ENCODE data around the gene HMCN1. TPM values are rescaled to one million over a fixed set of nuclear protein-coding genes. Genes with fewer than 3 reads are reported as not detected.
A peak's percentile ranks its signal among the peaks of the same experiment; 100 is the strongest.
"Not testable (repeated sequence)": the region's sequence is repeated elsewhere in the genome, so short reads cannot be mapped to it uniquely, and the experiment has no call there.

HMCN1 gene
- total and polyA plus RNA-seq, 4 donors, result 10.6 to 20.0 (median 16.8) TPM

GRCh38 chr1:185774394-185774793 is 40.2 kb downstream of the HMCN1 start:
- 39% methylated on average over 4 of the region's 5 CpGs for WGBS (ENCODE audit: insufficient coverage)
- Histone ChIP-seq H3K27me3 (ENCODE audit: control insufficient read depth, insufficient read depth, low read length) (no peaks in the 10 kb centered on the region), H3K4me1 (ENCODE audit: control insufficient read depth, insufficient read depth, low read length) (no peaks in the 10 kb centered on the region), H3K9me3 (ENCODE audit: control insufficient read depth, insufficient read depth, low read length) (no peaks in the 10 kb centered on the region), H3K36me3 (ENCODE audit: control insufficient read depth, insufficient read depth, low read length) (no peaks in the 10 kb centered on the region), H3K27ac (ENCODE audit: low read depth, low read length) (no peak overlapping the region), H3K4me3 (ENCODE audit: low read depth, low read length) (no peak overlapping the region)
- DNase-seq (ENCODE audit: low read depth in 4 of 6, low spot score in 6 of 6), result peak in 1 of 6 donors; percentile 21

DNA sequence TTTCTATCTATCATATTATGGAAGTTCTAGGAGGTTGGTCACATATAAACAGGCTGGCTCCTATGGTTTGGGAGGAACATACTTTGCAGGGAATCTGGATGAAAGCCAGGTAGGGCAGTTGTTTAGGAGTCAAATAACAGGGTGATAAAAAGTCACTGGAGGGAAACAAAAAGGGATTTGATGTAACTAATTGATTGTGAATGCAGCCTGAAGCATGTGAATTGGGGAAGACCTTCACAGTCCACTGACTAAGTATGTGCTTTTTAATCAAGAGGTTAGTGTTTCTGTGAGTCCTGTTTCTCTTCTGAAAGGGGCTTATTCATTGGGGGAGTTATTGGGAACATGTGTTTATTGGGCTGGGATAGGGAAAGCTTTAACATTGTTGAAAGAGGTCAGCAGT is 41.3 kb downstream of the HMCN1 start:
- no peaks in the 10 kb centered on the region for H3K27me3 ChIP-seq (ENCODE audit: control insufficient read depth, insufficient read depth, low read length)
- H3K4me1 ChIP-seq (ENCODE audit: control insufficient read depth, insufficient read depth, low read length), result no peaks in the 10 kb centered on the region
- H3K36me3 ChIP-seq (ENCODE audit: control insufficient read depth, insufficient read depth, low read length), result no peaks in the 10 kb centered on the region
- H3K27ac ChIP-seq (ENCODE audit: low read depth, low read length), result peak overlapping the region; percentile 15
- H3K9me3 ChIP-seq (ENCODE audit: control insufficient read depth, insufficient read depth, low read length), result no peaks in the 10 kb centered on the region
- H3K4me3 ChIP-seq (ENCODE audit: low read depth, low read length), result no peak overlapping the region
- peak; percentile 22 to 90 (median 49) for DNase-seq (ENCODE audit: low read depth in 4 of 6, low spot score in 6 of 6)

DNA sequence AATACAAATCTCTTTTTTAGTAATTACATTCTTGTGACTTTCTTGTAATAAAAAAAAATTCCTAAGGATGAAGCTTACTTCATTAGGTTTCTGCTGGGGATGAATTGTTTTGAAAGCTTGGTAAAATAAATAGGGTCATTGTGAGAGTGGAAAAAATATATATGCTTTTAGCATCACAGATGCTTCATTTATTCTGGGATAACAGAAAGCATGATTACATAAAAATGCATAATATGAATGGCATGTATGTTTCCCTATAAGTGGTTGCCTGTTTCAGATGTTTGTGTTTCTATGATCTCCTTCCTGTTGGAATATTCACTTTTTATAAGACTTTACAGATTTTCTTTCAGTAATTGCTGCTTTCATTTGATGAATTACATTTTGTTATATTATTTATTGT is 42.3 kb downstream of the HMCN1 start:
- H3K4me1 ChIP-seq (ENCODE audit: control insufficient read depth, insufficient read depth, low read length), result no peaks in the 10 kb centered on the region
- H3K36me3 ChIP-seq (ENCODE audit: control insufficient read depth, insufficient read depth, low read length), result no peaks in the 10 kb centered on the region
- no peak overlapping the region for H3K27ac ChIP-seq (ENCODE audit: low read depth, low read length)
- H3K4me3 ChIP-seq (ENCODE audit: low read depth, low read length), result no peak overlapping the region
- H3K9me3 ChIP-seq (ENCODE audit: control insufficient read depth, insufficient read depth, low read length), result no peaks in the 10 kb centered on the region
- no peak for DNase-seq (ENCODE audit: low read depth in 4 of 6, low spot score in 6 of 6)
- no peaks in the 10 kb centered on the region for H3K27me3 ChIP-seq (ENCODE audit: control insufficient read depth, insufficient read depth, low read length)

GRCh38 chr1:185783860-185784259 is 49.7 kb downstream of the HMCN1 start:
- WGBS (ENCODE audit: insufficient coverage), result 95% methylated on average over 8 of the region's 10 CpGs
- H3K27me3 ChIP-seq (ENCODE audit: control insufficient read depth, insufficient read depth, low read length); H3K27ac ChIP-seq (ENCODE audit: low read depth, low read length); H3K4me1 ChIP-seq (ENCODE audit: control insufficient read depth, insufficient read depth, low read length); DNase-seq (ENCODE audit: low read depth in 4 of 6, low spot score in 6 of 6); H3K9me3 ChIP-seq (ENCODE audit: control insufficient read depth, insufficient read depth, low read length); H3K36me3 ChIP-seq (ENCODE audit: control insufficient read depth, insufficient read depth, low read length); H3K4me3 ChIP-seq (ENCODE audit: low read depth, low read length): not testable (repeated sequence)

DNA sequence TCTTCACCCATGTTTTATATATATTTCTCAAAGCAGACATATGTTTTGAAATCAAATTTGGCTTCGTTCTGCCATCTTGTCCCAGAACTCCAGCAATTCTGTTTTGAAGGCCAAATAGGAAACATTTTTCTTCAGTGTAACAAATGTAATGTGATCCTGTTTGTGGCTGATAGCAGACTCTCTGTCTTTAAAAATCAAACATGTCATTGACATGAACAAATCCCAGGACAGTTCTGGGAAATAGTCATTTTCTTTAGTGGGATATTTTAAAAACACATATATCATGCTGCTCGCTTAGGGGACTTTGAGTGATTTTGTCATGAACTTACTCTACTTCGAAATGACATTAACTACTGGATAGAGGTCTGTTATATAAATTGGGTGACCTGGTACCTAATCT is 51.4 kb downstream of the HMCN1 start:
- H3K27ac ChIP-seq (ENCODE audit: low read depth, low read length), result no peak overlapping the region
- no peaks in the 10 kb centered on the region for H3K27me3 ChIP-seq (ENCODE audit: control insufficient read depth, insufficient read depth, low read length)
- H3K36me3 ChIP-seq (ENCODE audit: control insufficient read depth, insufficient read depth, low read length), result no peaks in the 10 kb centered on the region
- H3K4me3 ChIP-seq (ENCODE audit: low read depth, low read length), result no peak overlapping the region
- H3K4me1 ChIP-seq (ENCODE audit: control insufficient read depth, insufficient read depth, low read length), result no peaks in the 10 kb centered on the region
- H3K9me3 ChIP-seq (ENCODE audit: control insufficient read depth, insufficient read depth, low read length), result peaks cover 2% of the 10 kb centered on the region
- no CpG with 5 or more reads among the region's 3 CpGs for WGBS (ENCODE audit: insufficient coverage)
- DNase-seq (ENCODE audit: low read depth in 4 of 6, low spot score in 6 of 6), result peak in 1 of 6 donors; percentile 40

DNA sequence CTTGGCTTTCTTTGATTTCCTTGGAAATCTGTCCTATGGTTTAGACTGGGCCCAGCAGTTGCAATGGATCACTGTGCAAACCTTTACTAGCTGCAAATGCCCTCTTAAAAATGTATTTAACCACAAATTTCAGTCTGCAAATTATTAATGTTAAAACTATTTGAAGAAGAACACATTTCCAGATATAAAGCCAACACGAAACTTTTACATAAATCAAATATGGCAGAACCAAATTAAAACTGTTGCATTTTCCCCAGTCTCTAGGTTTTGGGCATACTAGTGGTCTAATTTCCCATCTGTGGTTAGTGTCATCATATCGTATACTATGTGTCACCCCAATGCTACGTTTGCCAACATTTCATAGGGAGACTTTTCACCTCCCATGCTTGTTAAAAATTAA is 52.3 kb downstream of the HMCN1 start:
- H3K36me3 ChIP-seq (ENCODE audit: control insufficient read depth, insufficient read depth, low read length), result no peaks in the 10 kb centered on the region
- 100% methylated on average over 1 of the region's 3 CpGs for WGBS (ENCODE audit: insufficient coverage)
- DNase-seq (ENCODE audit: low read depth in 4 of 6, low spot score in 6 of 6), result no peak
- no peaks in the 10 kb centered on the region for H3K4me1 ChIP-seq (ENCODE audit: control insufficient read depth, insufficient read depth, low read length)
- H3K27me3 ChIP-seq (ENCODE audit: control insufficient read depth, insufficient read depth, low read length), result no peaks in the 10 kb centered on the region
- no peak overlapping the region for H3K27ac ChIP-seq (ENCODE audit: low read depth, low read length)
- H3K4me3 ChIP-seq (ENCODE audit: low read depth, low read length), result no peak overlapping the region
- peaks cover 2% of the 10 kb centered on the region for H3K9me3 ChIP-seq (ENCODE audit: control insufficient read depth, insufficient read depth, low read length)

DNA sequence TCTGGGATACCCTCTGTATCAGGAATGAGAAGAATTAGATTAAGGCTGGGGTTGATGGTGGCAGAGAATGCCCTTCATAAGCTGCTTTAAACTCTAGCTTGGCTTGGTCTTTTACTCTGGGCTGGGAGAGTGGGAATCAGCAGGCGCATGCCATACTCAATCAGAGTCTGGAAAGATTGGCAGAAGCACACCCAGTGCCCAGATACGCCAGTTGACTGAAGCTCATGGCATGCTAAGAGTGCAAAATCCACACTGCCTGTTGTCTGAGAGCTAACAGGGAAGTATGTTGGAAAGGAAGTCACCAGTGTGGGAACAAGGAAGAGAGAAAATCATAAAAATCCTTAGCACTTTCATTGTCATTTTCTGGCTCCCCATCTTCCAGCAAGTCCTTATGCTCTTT is 53.0 kb downstream of the HMCN1 start:
- no peaks in the 10 kb centered on the region for H3K36me3 ChIP-seq (ENCODE audit: control insufficient read depth, insufficient read depth, low read length)
- DNase-seq (ENCODE audit: low read depth in 4 of 6, low spot score in 6 of 6), result peak in 1 of 6 donors; percentile 41
- H3K27ac ChIP-seq (ENCODE audit: low read depth, low read length), result no peak overlapping the region
- no peaks in the 10 kb centered on the region for H3K4me1 ChIP-seq (ENCODE audit: control insufficient read depth, insufficient read depth, low read length)
- H3K4me3 ChIP-seq (ENCODE audit: low read depth, low read length), result no peak overlapping the region
- H3K9me3 ChIP-seq (ENCODE audit: control insufficient read depth, insufficient read depth, low read length), result peaks cover under 1% of the 10 kb centered on the region
- H3K27me3 ChIP-seq (ENCODE audit: control insufficient read depth, insufficient read depth, low read length), result no peaks in the 10 kb centered on the region
- WGBS (ENCODE audit: insufficient coverage), result 76% methylated on average over 2 of the region's 2 CpGs

GRCh38 chr1:185788386-185788785 is 54.2 kb downstream of the HMCN1 start:
- Histone ChIP-seq H3K36me3 (ENCODE audit: control insufficient read depth, insufficient read depth, low read length) (no peaks in the 10 kb centered on the region), H3K4me1 (ENCODE audit: control insufficient read depth, insufficient read depth, low read length) (no peaks in the 10 kb centered on the region), H3K27me3 (ENCODE audit: control insufficient read depth, insufficient read depth, low read length) (no peaks in the 10 kb centered on the region), H3K4me3 (ENCODE audit: low read depth, low read length) (no peak overlapping the region), H3K9me3 (ENCODE audit: control insufficient read depth, insufficient read depth, low read length) (no peaks in the 10 kb centered on the region), H3K27ac (ENCODE audit: low read depth, low read length) (no peak overlapping the region)
- WGBS (ENCODE audit: insufficient coverage), result no CpG with 5 or more reads among the region's 3 CpGs
- DNase-seq (ENCODE audit: low read depth in 4 of 6, low spot score in 6 of 6), result peak in 1 of 6 donors; percentile 23

DNA sequence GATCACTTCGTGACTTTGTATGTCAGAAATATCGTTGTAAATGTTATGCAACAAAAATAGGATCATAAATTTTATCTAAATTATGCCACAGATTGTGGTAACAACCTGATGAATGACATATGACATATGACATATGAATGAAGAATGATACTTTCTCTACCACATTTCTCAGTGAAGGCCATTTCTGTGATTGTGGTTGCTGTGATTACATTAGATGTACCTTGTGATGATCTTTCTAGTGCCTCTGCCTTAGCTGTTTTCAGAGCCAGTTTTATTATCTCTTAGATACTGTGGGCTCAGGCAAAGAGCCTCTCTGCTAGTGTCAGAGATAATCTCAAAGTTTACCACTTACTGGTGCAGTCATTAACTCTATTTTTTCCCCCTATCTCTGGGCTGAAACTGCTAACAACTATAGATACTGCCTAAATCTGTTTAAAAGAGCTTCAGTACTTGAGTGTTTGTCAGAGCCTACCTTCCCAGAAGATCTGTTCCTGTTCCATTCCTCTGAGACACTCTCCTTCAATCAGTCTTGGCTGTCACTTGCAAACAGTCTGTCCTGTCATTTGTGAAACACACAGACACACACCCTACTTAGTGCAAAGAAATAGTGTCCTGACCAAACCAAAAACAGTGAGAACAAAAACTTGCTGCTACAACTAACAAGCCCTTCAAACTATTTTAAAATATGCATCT is 55.5 kb downstream of the HMCN1 start:
- Histone ChIP-seq H3K9me3 (ENCODE audit: control insufficient read depth, insufficient read depth, low read length) (no peaks in the 10 kb centered on the region), H3K4me1 (ENCODE audit: control insufficient read depth, insufficient read depth, low read length) (no peaks in the 10 kb centered on the region), H3K27me3 (ENCODE audit: control insufficient read depth, insufficient read depth, low read length) (no peaks in the 10 kb centered on the region), H3K27ac (ENCODE audit: low read depth, low read length) (no peak overlapping the region), H3K36me3 (ENCODE audit: control insufficient read depth, insufficient read depth, low read length) (no peaks in the 10 kb centered on the region), H3K4me3 (ENCODE audit: low read depth, low read length) (no peak overlapping the region)
- no peak for DNase-seq (ENCODE audit: low read depth in 4 of 6, low spot score in 6 of 6)
- WGBS (ENCODE audit: insufficient coverage), result no CpG with 5 or more reads among the region's 2 CpGs

DNA sequence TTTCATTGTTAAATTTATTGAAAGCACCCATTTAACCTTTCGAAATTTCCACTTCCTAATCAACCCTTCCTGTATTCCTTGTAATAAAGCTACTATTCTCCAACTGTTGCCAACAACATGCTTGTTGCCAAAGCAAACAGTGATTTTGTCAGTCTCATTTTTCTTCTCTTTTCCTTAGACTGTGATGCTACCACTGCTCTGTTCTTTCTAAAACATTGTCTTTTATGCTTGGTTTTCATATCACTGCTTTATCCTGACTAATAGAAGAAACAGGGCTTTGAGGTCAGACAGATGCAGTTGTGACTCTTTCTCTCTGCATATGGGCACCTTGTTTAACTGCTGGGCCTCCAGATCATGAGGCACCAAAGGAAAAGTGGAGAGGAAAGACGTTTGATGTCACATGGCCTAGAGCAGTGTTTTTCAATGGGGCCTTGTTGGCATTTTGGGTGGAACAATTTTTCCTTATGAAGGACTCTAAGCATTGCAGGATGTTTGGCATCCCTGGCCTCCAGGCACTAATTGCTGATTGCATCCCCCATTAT is 56.1 kb downstream of the HMCN1 start:
- Histone ChIP-seq H3K9me3 (ENCODE audit: control insufficient read depth, insufficient read depth, low read length) (no peaks in the 10 kb centered on the region), H3K27ac (ENCODE audit: low read depth, low read length) (no peak overlapping the region), H3K36me3 (ENCODE audit: control insufficient read depth, insufficient read depth, low read length) (no peaks in the 10 kb centered on the region), H3K4me1 (ENCODE audit: control insufficient read depth, insufficient read depth, low read length) (no peaks in the 10 kb centered on the region), H3K27me3 (ENCODE audit: control insufficient read depth, insufficient read depth, low read length) (no peaks in the 10 kb centered on the region), H3K4me3 (ENCODE audit: low read depth, low read length) (no peak overlapping the region)
- peak in 1 of 6 donors; percentile 20 for DNase-seq (ENCODE audit: low read depth in 4 of 6, low spot score in 6 of 6)
- 33% methylated on average over 2 of the region's 2 CpGs for WGBS (ENCODE audit: insufficient coverage)

Measured in spinal cord (tissue), 10 donors.